WTC11 (cell line): Measurements from ENCODE around the gene GALP. TPM values are rescaled to one million over a fixed set of nuclear protein-coding genes. Genes with fewer than 3 reads are reported as not detected.

Source experiments
- ATAC-seq: fragments of 200-7000 bp; cut with Tn5 transposase; 2 replicates; pipeline ENCODE4 v1.10.0; 2021; ENCODE audit warnings: mild to moderate bottlenecking, moderate library complexity
- CTCF ChIA-PET: fragments of 300-600 bp; sonication (Branson Sonifier 250); formaldehyde crosslinking; loops from one replicate; lab custom pipeline; 2021; ENCODE audit warnings: antibody characterized with exemption; lab: Charles Lee
- POLR2A ChIA-PET: fragments of 350-600 bp; sonication (Branson Sonifier 250); formaldehyde crosslinking; loops from one replicate; lab custom pipeline; 2021; ENCODE audit warnings: antibody characterized with exemption; lab: Charles Lee
- DNase-seq: peaks from one replicate; pipeline ENCODE4 v3.0.0; 2021; ENCODE audit warnings: low spot score
- H3K27ac Mint-ChIP-seq: 2 replicates; pipeline ENCODE4 v1.8.0; 2021; ENCODE audit warnings: mixed read lengths
- H3K27me3 Mint-ChIP-seq: 2 replicates; pipeline ENCODE4 v1.8.0; 2021; ENCODE audit warnings: low read depth, mild to moderate bottlenecking, moderate library complexity, mixed read lengths
- H3K36me3 Mint-ChIP-seq: 2 replicates; pipeline ENCODE4 v1.8.0; 2021; ENCODE audit warnings: mixed read lengths
- H3K4me1 Mint-ChIP-seq: 2 replicates; pipeline ENCODE4 v1.8.0; 2022; ENCODE audit warnings: mixed read lengths
- H3K4me3 Mint-ChIP-seq: 2 replicates; pipeline ENCODE4 v1.8.0; 2021; ENCODE audit warnings: mild to moderate bottlenecking, moderate library complexity, mixed read lengths
- H3K9me3 Mint-ChIP-seq: 2 replicates; pipeline ENCODE4 v1.8.0; 2021; ENCODE audit warnings: mixed read lengths
- ATF6 ChIP-seq: sonication (generic); formaldehyde crosslinking; IDR thresholded peaks from 2 replicates; pipeline ENCODE4 v1.8.1; 2023; ENCODE audit warnings: mild to moderate bottlenecking, missing genetic modification reagents
- E2F1 ChIP-seq: sonication (generic); formaldehyde crosslinking; IDR thresholded peaks from 2 replicates; pipeline ENCODE4 v1.8.0; 2022; ENCODE audit warnings: mild to moderate bottlenecking, missing genetic modification reagents
- ETV6 ChIP-seq: sonication (generic); formaldehyde crosslinking; IDR thresholded peaks from 2 replicates; pipeline ENCODE4 v1.8.1; 2022; ENCODE audit warnings: mild to moderate bottlenecking, missing genetic modification reagents
- FOXP1 ChIP-seq: sonication (generic); formaldehyde crosslinking; IDR thresholded peaks from 2 replicates; pipeline ENCODE4 v1.8.0; 2022; ENCODE audit warnings: missing genetic modification reagents, mild to moderate bottlenecking, moderate library complexity, borderline replicate concordance
- GABPB1 ChIP-seq: sonication (generic); formaldehyde crosslinking; IDR thresholded peaks from 2 replicates; pipeline ENCODE4 v1.8.1; 2023; ENCODE audit warnings: mild to moderate bottlenecking, missing genetic modification reagents
- IRF1 ChIP-seq: sonication (generic); formaldehyde crosslinking; IDR thresholded peaks from 2 replicates; pipeline ENCODE4 v1.8.0; 2023; ENCODE audit warnings: missing genetic modification reagents
- IRF2 ChIP-seq: sonication (generic); formaldehyde crosslinking; IDR thresholded peaks from 2 replicates; pipeline ENCODE4 v1.8.0; 2022; ENCODE audit warnings: low read depth, missing genetic modification reagents, borderline replicate concordance
- JAZF1 ChIP-seq: fragments of 250-450 bp; sonication (Bioruptor Pico); IDR thresholded peaks from 2 replicates; pipeline ENCODE4 v1.9.0; 2021; ENCODE audit warnings: moderate library complexity, mild to moderate bottlenecking, inconsistent platforms
- MLX ChIP-seq: sonication (generic); formaldehyde crosslinking; IDR thresholded peaks from 2 replicates; pipeline ENCODE4 v1.8.1; 2023; ENCODE audit warnings: mild to moderate bottlenecking, missing genetic modification reagents, moderate library complexity
- NFE2L1 ChIP-seq: sonication (generic); formaldehyde crosslinking; IDR thresholded peaks from 2 replicates; pipeline ENCODE4 v1.8.1; 2023; ENCODE audit warnings: missing genetic modification reagents
- SMAD4 ChIP-seq: sonication (generic); formaldehyde crosslinking; IDR thresholded peaks from 2 replicates; pipeline ENCODE4 v1.8.0; 2022; ENCODE audit warnings: mild to moderate bottlenecking, missing genetic modification reagents
- TCF7 ChIP-seq: sonication (generic); formaldehyde crosslinking; IDR thresholded peaks from 2 replicates; pipeline ENCODE4 v1.8.0; 2022; ENCODE audit warnings: mild to moderate bottlenecking, low read depth, missing genetic modification reagents, moderate library complexity
- ZNF232 ChIP-seq: sonication (generic); formaldehyde crosslinking; IDR thresholded peaks from 2 replicates; pipeline ENCODE4 v1.8.0; 2022; ENCODE audit warnings: mild to moderate bottlenecking, missing genetic modification reagents
- ZNF317 ChIP-seq: sonication (generic); formaldehyde crosslinking; IDR thresholded peaks from 2 replicates; pipeline ENCODE4 v1.8.1; 2023; ENCODE audit warnings: low read depth, mild to moderate bottlenecking, moderate library complexity, missing genetic modification reagents, borderline replicate concordance
- ZNF396 ChIP-seq: fragments of 250-450 bp; sonication (Bioruptor Pico); IDR thresholded peaks from 2 replicates; pipeline ENCODE4 v1.8.0; 2021; ENCODE audit warnings: mild to moderate bottlenecking, moderate library complexity, borderline replicate concordance
- ZNF416 ChIP-seq: fragments of 250-450 bp; sonication (Bioruptor Pico); IDR thresholded peaks from 2 replicates; pipeline ENCODE4 v1.9.0; 2021; ENCODE audit warnings: mild to moderate bottlenecking, inconsistent platforms
- ZNF425 ChIP-seq: fragments of 250-450 bp; sonication (Bioruptor Pico); conservative IDR thresholded peaks from 2 replicates; pipeline ENCODE4 v1.9.0; 2021; ENCODE audit warnings: mild to moderate bottlenecking
- ZNF671 ChIP-seq: fragments of 250-450 bp; sonication (Bioruptor Pico); IDR thresholded peaks from 2 replicates; pipeline ENCODE4 v1.8.0; 2021; ENCODE audit warnings: mild to moderate bottlenecking
- total RNA-seq: library from RNA; stranded (reverse); gene quantifications from 3 replicates; pipeline ENCODE4 v1.2.3, GENCODE V29; 2021

The GALP gene
- total RNA-seq, 1 experiment from 2014 or later: not detected

GRCh38 chr19:56142087-56142787 lies 33.6 kb upstream of the GALP start:
- Mint-ChIP-seq H3K4me3 (peak overlapping the region; percentile 79), H3K4me1 (peaks cover 24% of the 10 kb centered on the region), H3K27ac (no peak overlapping the region), H3K36me3 (peaks cover 1% of the 10 kb centered on the region; the same call in 1 of the 2 replicates)
- POLR2A ChIA-PET: interaction anchor here (0.6 to 1.1 kb wide), 2 partner anchors 21 to 33 kb away, joined by 4 to 5 read pairs; partner anchors contain the start of genes GALP and ZNF787
- ATAC-seq: no peak
- no peak for DNase-seq
- peak; percentile 48; the same call in 1 of the 2 replicates for TF ChIP-seq GABPB1 (CRISPR knock-in tag)
- TF ChIP-seq SMAD4 (CRISPR knock-in tag): no peak
- TF ChIP-seq MLX (CRISPR knock-in tag): no peak
- no peak for TF ChIP-seq IRF1 (CRISPR knock-in tag)
- TF ChIP-seq, all 79 proteins: peak for 1
- H3K9me3 Mint-ChIP-seq: no peaks in the 10 kb centered on the region
- CTCF ChIA-PET: interaction anchor here (0.5 to 2.9 kb wide), 6 partner anchors 10 to 167 kb away, joined by 3 to 19 read pairs (median 8); no protein-coding TSS in a partner anchor
- peaks cover 3% of the 10 kb centered on the region; the same call in 1 of the 2 replicates for H3K27me3 Mint-ChIP-seq

GRCh38 chr19:56142897-56143434 lies 32.8 kb upstream of the GALP start:
- no peak overlapping the region; the same call in 1 of the 2 replicates for H3K27ac Mint-ChIP-seq
- TF ChIP-seq ZNF232 (no peak), FOXP1 (CRISPR knock-in tag) (no peak)

GRCh38 chr19:56144376-56144775 lies 31.4 kb upstream of the GALP start:
- ChIA-PET CTCF (interaction anchor here (1.2 kb wide), 1 partner anchor 78 kb away, joined by 4 read pairs; no protein-coding TSS in a partner anchor), POLR2A (no interaction called here)
- H3K9me3 Mint-ChIP-seq: peaks cover 4% of the 10 kb centered on the region; the same call in 1 of the 2 replicates
- peaks cover 18% of the 10 kb centered on the region for H3K36me3 Mint-ChIP-seq
- ATAC-seq (no peak), DNase-seq (no peak)
- H3K27me3 Mint-ChIP-seq: peaks cover 3% of the 10 kb centered on the region; the same call in 1 of the 2 replicates
- H3K27ac Mint-ChIP-seq: no peak overlapping the region
- no peak overlapping the region for H3K4me3 Mint-ChIP-seq
- H3K4me1 Mint-ChIP-seq: peaks cover 18% of the 10 kb centered on the region
- TF ChIP-seq TCF7 (CRISPR knock-in tag): no peak
- TF ChIP-seq IRF2: no peak
- TF ChIP-seq ZNF396 (CRISPR knock-in tag): no peak
- TF ChIP-seq E2F1 (CRISPR knock-in tag): no peak
- no peak for TF ChIP-seq ZNF416 (CRISPR knock-in tag)
- no peak for TF ChIP-seq NFE2L1 (CRISPR knock-in tag)

More at GRCh38 chr19:56142897-56143434, 32.8 kb upstream of the GALP start:
- peaks cover 3% of the 10 kb centered on the region; the same call in 1 of the 2 replicates for H3K27me3 Mint-ChIP-seq
- peaks cover 8% of the 10 kb centered on the region for H3K36me3 Mint-ChIP-seq
- DNase-seq (no peak), ATAC-seq (no peak)
- POLR2A ChIA-PET: interaction anchor here (0.6 to 1.1 kb wide), 3 partner anchors 22 to 512 kb away, joined by 4 to 7 read pairs (median 5); partner anchors contain the start of genes GALP and ZNF787
- no peaks in the 10 kb centered on the region for H3K9me3 Mint-ChIP-seq
- CTCF ChIA-PET: interaction anchor here (1.9 to 2.9 kb wide), 3 partner anchors 9 to 167 kb away, joined by 6 to 19 read pairs (median 11); no protein-coding TSS in a partner anchor
- peaks cover 20% of the 10 kb centered on the region for H3K4me1 Mint-ChIP-seq
- peak overlapping the region; percentile 79; the same call in 1 of the 2 replicates for H3K4me3 Mint-ChIP-seq

- POLR2A ChIA-PET: no interaction called here
- Mint-ChIP-seq H3K36me3 (peaks cover 22% of the 10 kb centered on the region), H3K27ac (no peak overlapping the region), H3K4me1 (peaks cover 14% of the 10 kb centered on the region), H3K4me3 (no peak overlapping the region), H3K9me3 (peaks cover 7% of the 10 kb centered on the region), H3K27me3 (peaks cover 3% of the 10 kb centered on the region; the same call in 1 of the 2 replicates)
- ATAC-seq: no peak
- CTCF ChIA-PET: interaction anchor here (1.2 to 1.8 kb wide), 2 partner anchors 9 to 79 kb away, joined by 4 to 12 read pairs; no protein-coding TSS in a partner anchor
- DNase-seq: no peak
- TF ChIP-seq ZNF671 (CRISPR knock-in tag): no peak
- no peak for TF ChIP-seq ZNF317 (CRISPR knock-in tag)
- no peak for TF ChIP-seq ATF6
- TF ChIP-seq ZNF425 (CRISPR knock-in tag): no peak
- TF ChIP-seq JAZF1 (CRISPR knock-in tag): no peak
- TF ChIP-seq ETV6 (CRISPR knock-in tag): no peak
Measured at GRCh38 chr19:56144831-56145230, 31.0 kb upstream of the GALP start.
